Adrenal gland (tissue), 5 donors: ENCODE results near the gene ZBTB3.

Experiments used
- CTCF ChIP-seq, 6 experiments: fragments of 450-650 bp in 4 of 6; fragments of 200-600 bp in 2 of 6; sonication (generic) in 1 of 6; IDR thresholded peaks; 1 replicate in 5 of 6; 2 replicates in 1 of 6; pipeline versions ENCODE4 v1.5.1 to v1.8.0; 2016 to 2021; ENCODE audit warnings: antibody characterized with exemption in 6 of 6, mild to moderate bottlenecking in 2 of 6, moderate library complexity in 1 of 6
- POLR2A ChIP-seq, 2 donors: fragments of 450-650 bp; IDR thresholded peaks; one replicate each; pipeline ENCODE4 v1.6.1; 2017; ENCODE audit warnings: antibody characterized with exemption in 2 of 2, mild to moderate bottlenecking in 2 of 2, moderate library complexity in 1 of 2
- donor health status: DM: no; HTN: no; CAD: no.

- TF ChIP-seq CTCF (IDR thresholded peaks at IDR 0.05) (no peak), POLR2A (IDR thresholded peaks at IDR 0.05) (no peak)
Measured at GRCh38 chr11:62770778-62771143, 16.8 kb upstream of the ZBTB3 start.
